Nephron progenitor cell (in vitro differentiated cells): ENCODE results near the gene GOLGA6L2.

Source experiments
- DNase-seq: peaks from one replicate; pipeline ENCODE4 v3.0.0; 2021
- H3K27ac Mint-ChIP-seq: 2 replicates; pipeline ENCODE4 v1.8.0; 2021; ENCODE audit warnings: mild to moderate bottlenecking, moderate library complexity, mixed read lengths
- H3K27me3 Mint-ChIP-seq: 2 replicates; pipeline ENCODE4 v1.8.0; 2021; ENCODE audit warnings: mild to moderate bottlenecking, low read depth, mixed read lengths; ENCODE audit not compliant: poor library complexity
- H3K36me3 Mint-ChIP-seq: 2 replicates; pipeline ENCODE4 v1.8.0; 2021; ENCODE audit warnings: low read depth, mixed read lengths
- H3K4me1 Mint-ChIP-seq: 2 replicates; pipeline ENCODE4 v1.8.0; 2021; ENCODE audit warnings: mixed read lengths
- H3K4me3 Mint-ChIP-seq: 2 replicates; pipeline ENCODE4 v1.8.0; 2021; ENCODE audit warnings: mild to moderate bottlenecking, moderate library complexity, mixed read lengths
- H3K9me3 Mint-ChIP-seq: 2 replicates; pipeline ENCODE4 v1.8.0; 2021; ENCODE audit warnings: mild to moderate bottlenecking, moderate library complexity, mixed read lengths
- CTCF ChIP-seq: fragments of 200-600 bp; sonication (generic); IDR thresholded peaks from 2 replicates; pipeline ENCODE4 v1.5.0; 2021; ENCODE audit warnings: antibody characterized with exemption

The GOLGA6L2 gene

GRCh38 chr15:23444269-23444668 lies 2.8 kb downstream of the GOLGA6L2 start:
- Mint-ChIP-seq H3K27me3 (peaks cover 3% of the 10 kb centered on the region), H3K27ac (no peak overlapping the region), H3K4me3 (no peak overlapping the region), H3K4me1 (peaks cover 7% of the 10 kb centered on the region), H3K36me3 (no peaks in the 10 kb centered on the region), H3K9me3 (peaks cover 27% of the 10 kb centered on the region)
- TF ChIP-seq CTCF: no peak
- no peak for DNase-seq

GRCh38 chr15:23441204-23441603 lies 5.8 kb downstream of the GOLGA6L2 start:
- no peak for DNase-seq
- H3K4me1 Mint-ChIP-seq: peaks cover 4% of the 10 kb centered on the region

GRCh38 chr15:23440596-23440995 lies 6.4 kb downstream of the GOLGA6L2 start:
- no peak for TF ChIP-seq CTCF
- DNase-seq: no peak
- Mint-ChIP-seq H3K9me3 (peaks cover 35% of the 10 kb centered on the region), H3K36me3 (no peaks in the 10 kb centered on the region), H3K4me3 (no peak overlapping the region), H3K27me3 (peaks cover 7% of the 10 kb centered on the region), H3K27ac (no peak overlapping the region), H3K4me1 (no peaks in the 10 kb centered on the region)

More at GRCh38 chr15:23441204-23441603, 5.8 kb downstream of the GOLGA6L2 start:
- Mint-ChIP-seq H3K27ac (no peak overlapping the region), H3K9me3 (peaks cover 35% of the 10 kb centered on the region), H3K27me3 (peaks cover 5% of the 10 kb centered on the region), H3K36me3 (no peaks in the 10 kb centered on the region), H3K4me3 (no peak overlapping the region)
- no peak for TF ChIP-seq CTCF

- Mint-ChIP-seq H3K36me3 (no peaks in the 10 kb centered on the region), H3K27me3 (peaks cover 7% of the 10 kb centered on the region), H3K4me3 (no peak overlapping the region), H3K4me1 (no peaks in the 10 kb centered on the region), H3K9me3 (peaks cover 38% of the 10 kb centered on the region), H3K27ac (no peak overlapping the region)
- no peak for TF ChIP-seq CTCF
- no peak for DNase-seq
These were observed 7.5 kb downstream of the GOLGA6L2 start for GRCh38 chr15:23439513-23439912.

- H3K36me3 Mint-ChIP-seq: no peaks in the 10 kb centered on the region
- no peaks in the 10 kb centered on the region for H3K4me1 Mint-ChIP-seq
These were observed 8.1 kb downstream of the GOLGA6L2 start for GRCh38 chr15:23438816-23439466.

More at GRCh38 chr15:23438816-23439466, 8.1 kb downstream of the GOLGA6L2 start:
- Mint-ChIP-seq H3K9me3 (peaks cover 34% of the 10 kb centered on the region), H3K27ac (no peak overlapping the region), H3K4me3 (no peak overlapping the region), H3K27me3 (peaks cover 4% of the 10 kb centered on the region)
- no peak for TF ChIP-seq CTCF
- DNase-seq: no peak
